HepG2 (cell line): ENCODE data around the gene SFTPB. TPM values are rescaled to one million over a fixed set of nuclear protein-coding genes. Genes with fewer than 3 reads are reported as not detected.

Experiments used
- ATF7-NPFF ChIP-seq: sonication (generic); formaldehyde crosslinking; IDR thresholded peaks from 2 replicates; pipeline ENCODE4 v1.8.1; 2023; ENCODE audit warnings: mild to moderate bottlenecking, low read depth, missing genetic modification reagents, moderate library complexity
- BORCS8-MEF2B ChIP-seq: sonication (generic); formaldehyde crosslinking; IDR thresholded peaks from 2 replicates; pipeline ENCODE4 v1.8.0; 2022; ENCODE audit warnings: mild to moderate bottlenecking, missing genetic modification reagents
- CC2D1A ChIP-seq: sonication (generic); formaldehyde crosslinking; IDR thresholded peaks from 2 replicates; pipeline ENCODE4 v1.8.1; 2023; ENCODE audit warnings: mild to moderate bottlenecking, missing genetic modification reagents
- HNF1B ChIP-seq: sonication (generic); formaldehyde crosslinking; IDR thresholded peaks from 2 replicates; pipeline ENCODE4 v1.5.1; 2020; ENCODE audit warnings: mild to moderate bottlenecking, moderate library complexity, missing genetic modification reagents
- KLF13 ChIP-seq: sonication (generic); formaldehyde crosslinking; IDR thresholded peaks from 2 replicates; pipeline ENCODE4 v1.4.0; 2020; ENCODE audit warnings: mild to moderate bottlenecking, missing genetic modification reagents
- POLR2AphosphoS2 ChIP-seq: IDR thresholded peaks from 2 replicates; pipeline ENCODE4 v1.6.1; 2011; ENCODE audit warnings: low read depth, low read length, improper control_type of control experiment
- ZNF639 ChIP-seq: conservative IDR thresholded peaks from 2 replicates; pipeline ENCODE4 v1.6.1; 2018; ENCODE audit warnings: missing genetic modification reagents
- ZNF841 ChIP-seq: sonication (generic); formaldehyde crosslinking; IDR thresholded peaks from 2 replicates; pipeline ENCODE4 v1.8.1; 2023; ENCODE audit warnings: missing genetic modification reagents, borderline replicate concordance
- polyA plus RNA-seq, 8 experiments: library from polyadenylated mRNA; depleted of rRNA in 3 of 8; stranded (reverse) in 7 of 8; unstranded in 1 of 8; fragments of >200 nt; fragmentation: Illumina TruSeq in 4 of 8; extraction: Trizol in 4 of 8; gene quantifications; 2 replicates each; pipeline versions ENCODE4 v1.2.1 to v1.2.3, GENCODE V29; 2011 to 2016; ENCODE audit warnings: low read depth in 4 of 8, missing spikeins in 1 of 8, mixed read lengths in 1 of 8; ENCODE audit not compliant: insufficient read depth in 1 of 8
- total RNA-seq, 5 experiments: library from RNA; depleted of rRNA; stranded (reverse); fragments of >200 nt; fragmentation: Illumina TruSeq; extraction: Trizol; gene quantifications; 2 replicates each; pipeline ENCODE4 v1.2.3, GENCODE V29; 2016; ENCODE audit warnings: low read depth in 1 of 5
- TF ChIP-seq, protein P1 (sequence below): sonication (generic); formaldehyde crosslinking; IDR thresholded peaks from 2 replicates; pipeline ENCODE4 v1.4.0; 2020; ENCODE audit warnings: missing genetic modification reagents, borderline replicate concordance
- TF ChIP-seq, protein P2 (sequence below): sonication (generic); formaldehyde crosslinking; IDR thresholded peaks from 2 replicates; pipeline ENCODE4 v1.4.0; 2020; ENCODE audit warnings: missing genetic modification reagents, mild to moderate bottlenecking, borderline replicate concordance
- TF ChIP-seq, protein P3 (sequence below): sonication (generic); formaldehyde crosslinking; IDR thresholded peaks from 2 replicates; pipeline ENCODE4 v1.8.1; 2023; ENCODE audit warnings: missing genetic modification reagents, inconsistent platforms, borderline replicate concordance
- TF ChIP-seq, protein P4 (sequence below): sonication (generic); formaldehyde crosslinking; IDR thresholded peaks from 2 replicates; pipeline ENCODE4 v1.8.0; 2022; ENCODE audit warnings: mild to moderate bottlenecking, missing genetic modification reagents; ENCODE audit not compliant: insufficient replicate concordance
- TF ChIP-seq, protein P5 (sequence below): sonication (generic); formaldehyde crosslinking; IDR thresholded peaks from 2 replicates; pipeline ENCODE4 v1.4.0; 2020; ENCODE audit warnings: mild to moderate bottlenecking, missing genetic modification reagents

Gene SFTPB
- total and polyA plus RNA-seq, 2 of the 13 experiments (the other 11 are each of a cell fraction or from before 2014, with no cell fraction given): not detected

- TF ChIP-seq, protein P1, sequence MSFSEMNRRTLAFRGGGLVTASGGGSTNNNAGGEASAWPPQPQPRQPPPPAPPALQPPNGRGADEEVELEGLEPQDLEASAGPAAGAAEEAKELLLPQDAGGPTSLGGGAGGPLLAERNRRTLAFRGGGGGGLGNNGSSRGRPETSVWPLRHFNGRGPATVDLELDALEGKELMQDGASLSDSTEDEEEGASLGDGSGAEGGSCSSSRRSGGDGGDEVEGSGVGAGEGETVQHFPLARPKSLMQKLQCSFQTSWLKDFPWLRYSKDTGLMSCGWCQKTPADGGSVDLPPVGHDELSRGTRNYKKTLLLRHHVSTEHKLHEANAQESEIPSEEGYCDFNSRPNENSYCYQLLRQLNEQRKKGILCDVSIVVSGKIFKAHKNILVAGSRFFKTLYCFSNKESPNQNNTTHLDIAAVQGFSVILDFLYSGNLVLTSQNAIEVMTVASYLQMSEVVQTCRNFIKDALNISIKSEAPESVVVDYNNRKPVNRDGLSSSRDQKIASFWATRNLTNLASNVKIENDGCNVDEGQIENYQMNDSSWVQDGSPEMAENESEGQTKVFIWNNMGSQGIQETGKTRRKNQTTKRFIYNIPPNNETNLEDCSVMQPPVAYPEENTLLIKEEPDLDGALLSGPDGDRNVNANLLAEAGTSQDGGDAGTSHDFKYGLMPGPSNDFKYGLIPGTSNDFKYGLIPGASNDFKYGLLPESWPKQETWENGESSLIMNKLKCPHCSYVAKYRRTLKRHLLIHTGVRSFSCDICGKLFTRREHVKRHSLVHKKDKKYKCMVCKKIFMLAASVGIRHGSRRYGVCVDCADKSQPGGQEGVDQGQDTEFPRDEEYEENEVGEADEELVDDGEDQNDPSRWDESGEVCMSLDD (CRISPR knock-in tag): no peak
- TF ChIP-seq, protein P2, sequence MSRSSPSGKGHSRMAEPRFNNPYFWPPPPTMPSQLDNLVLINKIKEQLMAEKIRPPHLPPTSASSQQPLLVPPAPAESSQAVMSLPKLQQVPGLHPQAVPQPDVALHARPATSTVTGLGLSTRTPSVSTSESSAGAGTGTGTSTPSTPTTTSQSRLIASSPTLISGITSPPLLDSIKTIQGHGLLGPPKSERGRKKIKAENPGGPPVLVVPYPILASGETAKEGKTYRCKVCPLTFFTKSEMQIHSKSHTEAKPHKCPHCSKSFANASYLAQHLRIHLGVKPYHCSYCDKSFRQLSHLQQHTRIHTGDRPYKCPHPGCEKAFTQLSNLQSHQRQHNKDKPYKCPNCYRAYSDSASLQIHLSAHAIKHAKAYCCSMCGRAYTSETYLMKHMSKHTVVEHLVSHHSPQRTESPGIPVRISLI: no peak
- TF ChIP-seq ATF7-NPFF (CRISPR knock-in tag) (no peak), POLR2AphosphoS2 (no peak), CC2D1A (CRISPR knock-in tag) (no peak), HNF1B (CRISPR knock-in tag) (no peak), KLF13 (CRISPR knock-in tag) (no peak), ZNF639 (no peak), ZNF841 (CRISPR knock-in tag) (no peak), BORCS8-MEF2B (CRISPR knock-in tag) (no peak)
- TF ChIP-seq, protein P3, sequence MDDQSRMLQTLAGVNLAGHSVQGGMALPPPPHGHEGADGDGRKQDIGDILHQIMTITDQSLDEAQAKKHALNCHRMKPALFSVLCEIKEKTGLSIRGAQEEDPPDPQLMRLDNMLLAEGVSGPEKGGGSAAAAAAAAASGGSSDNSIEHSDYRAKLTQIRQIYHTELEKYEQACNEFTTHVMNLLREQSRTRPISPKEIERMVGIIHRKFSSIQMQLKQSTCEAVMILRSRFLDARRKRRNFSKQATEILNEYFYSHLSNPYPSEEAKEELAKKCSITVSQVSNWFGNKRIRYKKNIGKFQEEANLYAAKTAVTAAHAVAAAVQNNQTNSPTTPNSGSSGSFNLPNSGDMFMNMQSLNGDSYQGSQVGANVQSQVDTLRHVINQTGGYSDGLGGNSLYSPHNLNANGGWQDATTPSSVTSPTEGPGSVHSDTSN (CRISPR knock-in tag): no peak
- TF ChIP-seq, protein P4, sequence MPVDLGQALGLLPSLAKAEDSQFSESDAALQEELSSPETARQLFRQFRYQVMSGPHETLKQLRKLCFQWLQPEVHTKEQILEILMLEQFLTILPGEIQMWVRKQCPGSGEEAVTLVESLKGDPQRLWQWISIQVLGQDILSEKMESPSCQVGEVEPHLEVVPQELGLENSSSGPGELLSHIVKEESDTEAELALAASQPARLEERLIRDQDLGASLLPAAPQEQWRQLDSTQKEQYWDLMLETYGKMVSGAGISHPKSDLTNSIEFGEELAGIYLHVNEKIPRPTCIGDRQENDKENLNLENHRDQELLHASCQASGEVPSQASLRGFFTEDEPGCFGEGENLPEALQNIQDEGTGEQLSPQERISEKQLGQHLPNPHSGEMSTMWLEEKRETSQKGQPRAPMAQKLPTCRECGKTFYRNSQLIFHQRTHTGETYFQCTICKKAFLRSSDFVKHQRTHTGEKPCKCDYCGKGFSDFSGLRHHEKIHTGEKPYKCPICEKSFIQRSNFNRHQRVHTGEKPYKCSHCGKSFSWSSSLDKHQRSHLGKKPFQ (CRISPR knock-in tag): no peak
- TF ChIP-seq, protein P5, sequence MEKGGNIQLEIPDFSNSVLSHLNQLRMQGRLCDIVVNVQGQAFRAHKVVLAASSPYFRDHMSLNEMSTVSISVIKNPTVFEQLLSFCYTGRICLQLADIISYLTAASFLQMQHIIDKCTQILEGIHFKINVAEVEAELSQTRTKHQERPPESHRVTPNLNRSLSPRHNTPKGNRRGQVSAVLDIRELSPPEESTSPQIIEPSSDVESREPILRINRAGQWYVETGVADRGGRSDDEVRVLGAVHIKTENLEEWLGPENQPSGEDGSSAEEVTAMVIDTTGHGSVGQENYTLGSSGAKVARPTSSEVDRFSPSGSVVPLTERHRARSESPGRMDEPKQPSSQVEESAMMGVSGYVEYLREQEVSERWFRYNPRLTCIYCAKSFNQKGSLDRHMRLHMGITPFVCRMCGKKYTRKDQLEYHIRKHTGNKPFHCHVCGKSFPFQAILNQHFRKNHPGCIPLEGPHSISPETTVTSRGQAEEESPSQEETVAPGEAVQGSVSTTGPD (CRISPR knock-in tag): no peak
Measured at GRCh38 chr2:85672456-85672855, 4.5 kb upstream of the SFTPB start (continued).
